ENCODE data around the gene VLDLR. TPM values are rescaled to one million over a fixed set of nuclear protein-coding genes. Genes with fewer than 3 reads are reported as not detected.

VLDLR gene
- total RNA-seq, 3 donors from 2014 or later (not counting 1 experiment from before 2014, with no cell fraction given) = 1.4 to 2.6 (median 2.4) TPM

DNA sequence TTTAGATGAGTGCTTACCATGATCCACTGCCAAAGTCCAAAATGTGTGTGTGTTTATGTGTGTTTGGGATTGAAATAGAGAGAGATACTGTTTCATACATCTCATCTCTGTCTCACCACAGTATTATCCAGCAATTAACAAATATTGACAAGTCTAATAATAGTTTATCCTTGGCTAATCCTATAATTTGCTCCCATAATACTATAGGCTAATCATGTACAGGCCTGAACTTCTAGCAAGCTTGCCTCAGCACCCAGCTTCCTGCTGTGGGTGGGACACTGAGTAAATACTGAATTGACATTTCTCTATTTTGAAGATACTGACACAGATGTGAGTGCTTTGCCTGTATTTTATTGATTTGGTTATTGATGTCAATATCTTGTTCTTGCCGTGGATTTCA is 60.4 kb downstream of the VLDLR start:
- Histone ChIP-seq H3K27ac (ENCODE audit: low read length) (no peak overlapping the region), H3K4me1 (ENCODE audit: control insufficient read depth, insufficient read depth, low read length) (no peaks in the 10 kb centered on the region), H3K36me3 (ENCODE audit: control insufficient read depth, insufficient read depth, low read length) (no peaks in the 10 kb centered on the region), H3K4me3 (ENCODE audit: low read length) (no peak overlapping the region), H3K9me3 (ENCODE audit: control insufficient read depth, insufficient read depth, low read length) (no peaks in the 10 kb centered on the region), H3K27me3 (ENCODE audit: control insufficient read depth, insufficient read depth, low read length) (no peaks in the 10 kb centered on the region)
- peaks cover 0 to 7% of the 10 kb centered on the region in 2 donors for H3K27me3 Mint-ChIP-seq (ENCODE audit: low read depth in 2 of 2)
- DNase-seq (no peak), ATAC-seq (no peak)
- intact Hi-C loops (cut with micrococcal nuclease) = no loop called here
- H3K4me3 Mint-ChIP-seq = no peak overlapping the region
- no CpG with 5 or more reads among the region's 1 CpG for WGBS (ENCODE audit: insufficient coverage)
- no peaks in the 10 kb centered on the region for H3K4me1 Mint-ChIP-seq
- no peak overlapping the region for H3K27ac Mint-ChIP-seq
- H3K9me3 Mint-ChIP-seq = no peaks in the 10 kb centered on the region
- H3K36me3 Mint-ChIP-seq = no peaks in the 10 kb centered on the region
- TF ChIP-seq, protein P1, sequence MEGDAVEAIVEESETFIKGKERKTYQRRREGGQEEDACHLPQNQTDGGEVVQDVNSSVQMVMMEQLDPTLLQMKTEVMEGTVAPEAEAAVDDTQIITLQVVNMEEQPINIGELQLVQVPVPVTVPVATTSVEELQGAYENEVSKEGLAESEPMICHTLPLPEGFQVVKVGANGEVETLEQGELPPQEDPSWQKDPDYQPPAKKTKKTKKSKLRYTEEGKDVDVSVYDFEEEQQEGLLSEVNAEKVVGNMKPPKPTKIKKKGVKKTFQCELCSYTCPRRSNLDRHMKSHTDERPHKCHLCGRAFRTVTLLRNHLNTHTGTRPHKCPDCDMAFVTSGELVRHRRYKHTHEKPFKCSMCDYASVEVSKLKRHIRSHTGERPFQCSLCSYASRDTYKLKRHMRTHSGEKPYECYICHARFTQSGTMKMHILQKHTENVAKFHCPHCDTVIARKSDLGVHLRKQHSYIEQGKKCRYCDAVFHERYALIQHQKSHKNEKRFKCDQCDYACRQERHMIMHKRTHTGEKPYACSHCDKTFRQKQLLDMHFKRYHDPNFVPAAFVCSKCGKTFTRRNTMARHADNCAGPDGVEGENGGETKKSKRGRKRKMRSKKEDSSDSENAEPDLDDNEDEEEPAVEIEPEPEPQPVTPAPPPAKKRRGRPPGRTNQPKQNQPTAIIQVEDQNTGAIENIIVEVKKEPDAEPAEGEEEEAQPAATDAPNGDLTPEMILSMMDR (IDR thresholded peaks at IDR 0.05) = no peak

GRCh38 chr9:2686911-2687310 is 65.3 kb downstream of the VLDLR start:
- TF ChIP-seq, protein P1 (IDR thresholded peaks at IDR 0.05) = no peak
- Histone ChIP-seq H3K4me1 (ENCODE audit: control insufficient read depth, insufficient read depth, low read length) (no peaks in the 10 kb centered on the region), H3K27ac (ENCODE audit: low read length) (no peak overlapping the region), H3K4me3 (ENCODE audit: low read length) (no peak overlapping the region), H3K36me3 (ENCODE audit: control insufficient read depth, insufficient read depth, low read length) (no peaks in the 10 kb centered on the region), H3K9me3 (ENCODE audit: control insufficient read depth, insufficient read depth, low read length) (no peaks in the 10 kb centered on the region), H3K27me3 (ENCODE audit: control insufficient read depth, insufficient read depth, low read length) (no peaks in the 10 kb centered on the region)
- DNase-seq (no peak), ATAC-seq (no peak)
- 95% methylated on average over 4 of the region's 4 CpGs for WGBS (ENCODE audit: insufficient coverage)
- Mint-ChIP-seq H3K4me3 (no peak overlapping the region), H3K4me1 (no peaks in the 10 kb centered on the region), H3K36me3 (no peaks in the 10 kb centered on the region), H3K27ac (no peak overlapping the region), H3K9me3 (no peaks in the 10 kb centered on the region), H3K27me3 (ENCODE audit: low read depth in 2 of 2) (no peaks in the 10 kb centered on the region)
- intact Hi-C loops (cut with micrococcal nuclease) = no loop called here

- no peaks in the 10 kb centered on the region for H3K36me3 Mint-ChIP-seq
- H3K9me3 Mint-ChIP-seq = no peaks in the 10 kb centered on the region
- intact Hi-C loops (cut with micrococcal nuclease) = no loop called here
Observed at GRCh38 chr9:2688636-2689035, 67.0 kb downstream of the VLDLR start.

DNA sequence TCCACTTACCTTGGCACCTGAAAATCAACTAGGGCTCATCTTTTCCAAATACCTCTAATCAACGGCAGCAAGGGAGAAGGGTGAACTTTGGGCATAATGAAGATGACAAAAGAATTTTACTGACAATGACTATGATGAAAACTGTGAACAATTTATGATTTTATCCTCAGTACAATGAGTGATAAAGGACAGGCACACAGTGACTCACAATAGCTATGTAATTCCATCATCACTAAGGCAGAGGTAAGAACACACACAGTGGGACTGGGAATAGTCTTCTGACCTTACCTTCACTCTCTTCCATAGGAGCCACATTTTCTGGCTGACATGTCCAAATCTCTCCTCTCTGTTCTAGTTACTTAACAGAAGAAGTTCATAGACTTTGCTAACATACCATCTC is 69.6 kb downstream of the VLDLR start:
- Histone ChIP-seq H3K9me3 (ENCODE audit: control insufficient read depth, insufficient read depth, low read length) (no peaks in the 10 kb centered on the region), H3K27ac (ENCODE audit: low read length) (no peak overlapping the region), H3K4me1 (ENCODE audit: control insufficient read depth, insufficient read depth, low read length) (no peaks in the 10 kb centered on the region), H3K4me3 (ENCODE audit: low read length) (no peak overlapping the region), H3K36me3 (ENCODE audit: control insufficient read depth, insufficient read depth, low read length) (no peaks in the 10 kb centered on the region), H3K27me3 (ENCODE audit: control insufficient read depth, insufficient read depth, low read length) (no peaks in the 10 kb centered on the region)
- Mint-ChIP-seq H3K27me3 (ENCODE audit: low read depth in 2 of 2) (no peaks in the 10 kb centered on the region), H3K36me3 (no peaks in the 10 kb centered on the region), H3K4me3 (no peak overlapping the region), H3K27ac (no peak overlapping the region), H3K9me3 (no peaks in the 10 kb centered on the region), H3K4me1 (no peaks in the 10 kb centered on the region)
- intact Hi-C loops (cut with micrococcal nuclease) = no loop called here
- ATAC-seq = no peak
- WGBS (ENCODE audit: insufficient coverage) = no CpG with 5 or more reads among the region's 1 CpG
- TF ChIP-seq, protein P1 (IDR thresholded peaks at IDR 0.05) = no peak
- DNase-seq = no peak

More at GRCh38 chr9:2688636-2689035, 67.0 kb downstream of the VLDLR start:
- 95% methylated on average over 2 of the region's 3 CpGs for WGBS (ENCODE audit: insufficient coverage)
- no peaks in the 10 kb centered on the region for H3K36me3 ChIP-seq (ENCODE audit: control insufficient read depth, insufficient read depth, low read length)
- no peak for DNase-seq
- H3K4me1 ChIP-seq (ENCODE audit: control insufficient read depth, insufficient read depth, low read length) = no peaks in the 10 kb centered on the region
- no peak for ATAC-seq
- H3K27ac ChIP-seq (ENCODE audit: low read length) = no peak overlapping the region
- H3K9me3 ChIP-seq (ENCODE audit: control insufficient read depth, insufficient read depth, low read length) = no peaks in the 10 kb centered on the region
- H3K27ac Mint-ChIP-seq = no peak overlapping the region
- no peak overlapping the region for H3K4me3 Mint-ChIP-seq
- TF ChIP-seq, protein P1 (IDR thresholded peaks at IDR 0.05) = no peak
- H3K27me3 Mint-ChIP-seq (ENCODE audit: low read depth in 2 of 2) = no peaks in the 10 kb centered on the region
- no peaks in the 10 kb centered on the region for H3K27me3 ChIP-seq (ENCODE audit: control insufficient read depth, insufficient read depth, low read length)
- H3K4me1 Mint-ChIP-seq = no peaks in the 10 kb centered on the region
- no peak overlapping the region for H3K4me3 ChIP-seq (ENCODE audit: low read length)
